Jurkat, Clone E6-1 (cell line): ENCODE measurements around the gene KIAA1217.

Experiments
- DNase-seq: peaks from one replicate; pipeline ENCODE4 v3.0.0-alpha.2; 2011; ENCODE audit warnings: low read depth, low spot score
- H3K4me3 ChIP-seq: 2 replicates; pipeline ENCODE4 v1.5.1; 2011; ENCODE audit warnings: mild to moderate bottlenecking, low read length, control low read depth, moderate library complexity

KIAA1217 gene

DNA sequence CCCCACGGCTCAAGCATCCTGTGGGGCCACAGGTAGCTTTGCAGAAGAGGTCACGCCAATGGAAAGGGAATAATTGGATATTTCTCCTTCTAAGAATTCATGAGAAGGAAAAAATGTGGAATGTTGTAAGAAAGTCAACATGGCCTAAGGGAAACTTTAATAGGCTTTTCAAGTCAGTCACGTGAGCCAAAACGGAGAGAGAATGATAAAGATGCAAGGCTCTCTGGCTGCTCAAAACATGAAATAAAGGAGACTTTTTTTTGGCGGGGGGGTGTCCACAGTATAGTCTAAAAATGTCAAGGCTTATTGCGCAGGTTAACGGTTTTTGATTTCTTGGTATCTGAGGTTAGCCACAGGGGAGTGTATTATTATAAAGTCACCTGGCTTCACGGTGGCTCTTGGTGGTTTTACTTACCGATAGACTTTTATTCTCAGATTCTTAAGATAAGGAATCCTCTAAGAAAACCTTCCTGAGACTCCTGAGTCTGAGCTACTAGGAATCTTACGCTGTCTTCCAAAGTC, 366.6 kb downstream of the KIAA1217 start:
- no peak overlapping the region for H3K4me3 ChIP-seq
- peak; percentile 45 for DNase-seq

DNA sequence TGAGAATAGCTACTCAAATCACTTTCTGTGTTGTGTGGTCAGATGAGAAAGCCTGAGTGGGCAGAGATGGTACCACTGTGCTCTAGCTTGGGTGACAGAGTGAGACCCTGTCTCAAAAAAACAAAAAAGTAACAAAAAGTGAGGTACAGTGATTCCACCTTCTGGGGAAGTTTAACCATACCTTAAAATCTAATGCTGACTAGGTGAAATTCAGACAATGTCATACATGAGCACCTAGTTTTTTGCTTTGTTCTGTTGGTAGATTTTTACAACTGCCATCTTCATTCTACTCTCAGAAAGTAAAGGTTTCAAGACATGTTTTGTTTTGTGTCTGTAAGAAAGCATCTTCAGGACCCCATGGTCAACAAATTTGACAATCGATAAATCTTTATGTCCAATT, 370.5 kb downstream of the KIAA1217 start:
- no peak overlapping the region for H3K4me3 ChIP-seq
- no peak for DNase-seq

DNA sequence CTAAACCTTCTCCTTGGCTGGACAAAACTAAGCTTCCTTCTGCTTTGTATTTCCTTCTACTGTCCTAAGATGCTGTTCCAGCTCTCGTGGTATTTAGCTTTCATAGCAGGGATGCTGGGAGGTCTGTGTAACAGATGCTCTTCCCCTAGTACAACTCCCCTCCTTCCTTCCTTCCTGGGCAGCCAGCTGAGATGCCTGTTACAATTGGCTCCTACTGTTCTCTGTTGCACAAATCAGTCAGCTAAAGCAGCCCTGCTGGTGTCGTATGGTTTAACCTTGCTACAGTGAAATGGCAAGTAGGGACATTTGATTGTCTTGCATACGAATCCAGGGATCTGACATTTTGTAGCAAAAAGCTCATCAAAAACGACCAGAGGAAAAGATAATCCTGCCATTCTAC, 371.0 kb downstream of the KIAA1217 start:
- no peak for DNase-seq

DNA sequence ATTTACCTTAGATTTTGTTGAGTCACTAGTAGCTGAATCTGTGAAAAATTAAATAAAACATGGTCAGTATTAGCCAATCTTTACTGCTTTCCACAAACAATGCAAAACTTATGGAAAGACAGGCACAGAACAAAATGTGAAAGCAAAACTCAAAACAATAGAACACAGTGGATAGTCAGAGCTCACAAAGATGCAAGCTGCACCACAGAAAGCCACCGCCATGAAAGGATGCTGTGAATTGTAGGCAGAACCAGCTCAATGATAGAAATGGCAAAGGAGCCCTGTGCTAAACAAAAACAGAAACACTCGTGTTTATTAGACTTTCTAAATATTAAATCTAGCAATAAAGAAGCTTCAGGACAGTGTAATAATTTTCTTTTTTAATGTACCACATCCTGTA, 380.3 kb downstream of the KIAA1217 start:
- no peak for DNase-seq
- H3K4me3 ChIP-seq: no peak overlapping the region

More for the DNA sequence above, 371.0 kb downstream of the KIAA1217 start:
- no peak overlapping the region for H3K4me3 ChIP-seq

DNA sequence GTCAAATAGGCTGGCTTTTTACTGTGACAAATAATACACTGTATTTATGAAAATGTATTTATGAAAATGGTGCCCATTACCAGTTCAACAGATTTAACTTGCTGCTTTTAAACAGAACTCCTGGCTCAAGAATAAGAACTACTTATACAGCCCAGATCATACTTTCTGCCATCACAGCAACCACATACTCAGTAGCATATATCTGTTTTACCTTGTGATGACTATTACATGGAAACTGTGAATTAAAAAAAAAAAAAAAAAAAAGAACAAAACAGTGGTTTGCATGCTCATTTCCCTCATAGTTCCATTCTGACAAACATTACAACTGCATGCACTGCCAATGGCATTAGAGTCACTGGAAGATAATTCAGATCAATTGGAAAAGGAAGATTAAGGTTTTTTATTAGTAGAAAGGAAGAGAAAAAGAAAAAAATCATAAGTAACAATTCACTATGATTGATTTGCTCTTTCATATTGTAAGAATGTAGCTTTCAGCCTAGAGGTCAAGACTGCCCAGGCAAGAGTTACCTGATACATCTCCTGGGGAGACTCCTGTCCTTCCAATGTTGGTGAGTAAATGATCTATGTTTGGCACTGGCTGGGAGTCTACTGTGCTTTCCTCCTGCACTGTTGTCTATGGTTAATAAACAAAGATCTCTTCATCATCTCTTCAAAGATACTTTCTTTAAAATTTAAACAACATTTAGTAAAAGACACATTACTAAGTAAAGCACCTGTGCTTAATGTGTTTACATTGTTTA, 381.9 kb downstream of the KIAA1217 start:
- no peak overlapping the region for H3K4me3 ChIP-seq
- no peak for DNase-seq

DNA sequence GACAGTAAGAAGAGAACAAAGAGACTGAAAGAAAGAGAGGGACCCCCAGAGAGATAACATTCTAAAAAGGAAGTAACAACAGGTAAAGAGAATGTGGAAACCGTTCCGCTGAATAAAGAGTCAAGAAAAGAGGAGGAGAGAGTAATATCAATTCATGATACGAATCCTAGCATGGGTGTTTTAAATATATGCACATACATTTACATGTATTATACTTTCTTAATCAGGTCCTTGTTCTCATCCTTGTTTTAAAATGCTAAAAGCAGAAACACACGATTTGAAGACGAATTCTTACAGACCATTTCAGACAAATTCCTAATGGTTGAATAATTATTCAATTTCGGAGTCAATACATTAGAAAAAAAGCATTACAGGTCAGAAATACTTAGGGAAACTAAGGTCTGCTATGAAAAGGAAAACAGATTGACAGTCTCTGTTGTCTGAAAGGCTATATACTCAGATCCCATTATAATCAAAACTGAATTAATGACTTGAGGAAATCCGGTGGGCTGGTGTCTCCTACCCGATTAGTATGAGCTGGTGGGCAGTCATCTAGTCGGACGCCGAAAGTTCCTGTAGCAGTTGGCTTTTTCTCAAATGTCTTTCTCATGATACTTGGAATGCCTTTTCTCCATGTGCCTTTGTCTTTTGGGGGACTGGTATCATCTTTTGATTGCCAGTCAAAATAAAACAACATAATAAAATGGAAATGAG, 387.4 kb downstream of the KIAA1217 start:
- no peak overlapping the region for H3K4me3 ChIP-seq
- no peak for DNase-seq

DNA sequence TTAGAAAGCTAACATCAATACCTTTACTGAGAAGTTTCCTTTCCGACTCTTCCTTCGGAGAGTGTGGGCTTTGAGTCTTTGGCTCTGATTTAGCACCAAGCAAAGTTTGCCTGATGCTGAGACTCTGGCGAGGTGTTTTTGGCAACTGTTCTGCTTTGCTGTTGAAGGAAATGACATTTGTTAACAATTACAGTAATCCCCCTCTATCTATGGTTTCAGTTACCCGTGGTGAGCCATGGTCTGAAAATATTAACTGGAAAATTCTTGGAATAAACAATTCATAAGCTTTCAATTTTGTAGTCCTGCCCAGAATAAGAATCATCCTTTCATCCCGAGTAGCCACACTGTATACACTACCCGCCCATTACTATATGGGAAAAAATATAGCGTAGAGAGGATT, 388.5 kb downstream of the KIAA1217 start:
- no peak for DNase-seq
- H3K4me3 ChIP-seq: no peak overlapping the region
